Prostate gland (tissue), 2 donors: ENCODE results near the gene RAB35. TPM values are rescaled to one million over a fixed set of nuclear protein-coding genes. Genes with fewer than 3 reads are reported as not detected.

Source experiments
- DNase-seq: peaks from one replicate; pipeline ENCODE4 v3.0.0-alpha.2; 2019; ENCODE audit warnings: low spot score
- H3K27ac ChIP-seq, 2 donors: fragments of 200-600 bp; sonication (generic); 2 replicates each; pipeline ENCODE4 v1.5.1; 2017 to 2019
- H3K27me3 ChIP-seq: fragments of 200-600 bp; sonication (generic); replicated peaks from 2 replicates; pipeline ENCODE4 v1.5.1; 2019; ENCODE audit not compliant: insufficient read depth
- H3K36me3 ChIP-seq, 2 donors: fragments of 200-600 bp; sonication (generic); 1 replicate in 1 of 2; 2 replicates in 1 of 2; pipeline versions ENCODE4 v1.5.1 to v1.8.1; 2017 to 2019
- H3K4me1 ChIP-seq: fragments of 200-600 bp; sonication (generic); replicated peaks from 2 replicates; pipeline ENCODE4 v1.5.1; 2019
- H3K4me3 ChIP-seq, 2 donors: fragments of 200-600 bp; sonication (generic); 2 replicates each; pipeline ENCODE4 v1.5.1; 2017 to 2019
- H3K9me3 ChIP-seq: fragments of 200-600 bp; sonication (generic); 2 replicates; pipeline ENCODE4 v1.5.1; 2017
- CTCF ChIP-seq, 4 experiments: fragments of 200-600 bp in 2 of 4; fragments of 450-650 bp in 2 of 4; sonication (generic) in 2 of 4; IDR thresholded peaks; 1 replicate in 3 of 4; 2 replicates in 1 of 4; pipeline ENCODE4 v1.5.1; 2016 to 2019; ENCODE audit warnings: antibody characterized with exemption in 4 of 4, mild to moderate bottlenecking in 2 of 4, moderate library complexity in 2 of 4
- POLR2A ChIP-seq: fragments of 450-650 bp; IDR thresholded peaks from one replicate; pipeline ENCODE4 v1.6.1; 2016; ENCODE audit warnings: antibody characterized with exemption, mild to moderate bottlenecking
- POLR2AphosphoS5 ChIP-seq: sonication (generic); formaldehyde crosslinking; IDR thresholded peaks from one replicate; pipeline ENCODE4 v1.6.1; 2017; ENCODE audit warnings: antibody characterized with exemption
- WGBS: methylation state at CpG from one replicate; pipeline ENCODE4 v1.1.5; 2018; 5-methylcytosine and 5-hydroxymethylcytosine counted together
- intact Hi-C: fragments of 100-400 bp; cut with DNase I; formaldehyde crosslinking; loops from one replicate; pipeline ENCODE4 v1.14.2; 2022
- total RNA-seq, 2 donors: library from RNA; depleted of rRNA; stranded (reverse); fragments of >200 nt; gene quantifications; one replicate each; pipeline ENCODE4 v1.1.0, GENCODE V29; 2016

RAB35 gene
- total RNA-seq, 2 donors from 2014 or later = 26.6 to 41.1 TPM

DNA sequence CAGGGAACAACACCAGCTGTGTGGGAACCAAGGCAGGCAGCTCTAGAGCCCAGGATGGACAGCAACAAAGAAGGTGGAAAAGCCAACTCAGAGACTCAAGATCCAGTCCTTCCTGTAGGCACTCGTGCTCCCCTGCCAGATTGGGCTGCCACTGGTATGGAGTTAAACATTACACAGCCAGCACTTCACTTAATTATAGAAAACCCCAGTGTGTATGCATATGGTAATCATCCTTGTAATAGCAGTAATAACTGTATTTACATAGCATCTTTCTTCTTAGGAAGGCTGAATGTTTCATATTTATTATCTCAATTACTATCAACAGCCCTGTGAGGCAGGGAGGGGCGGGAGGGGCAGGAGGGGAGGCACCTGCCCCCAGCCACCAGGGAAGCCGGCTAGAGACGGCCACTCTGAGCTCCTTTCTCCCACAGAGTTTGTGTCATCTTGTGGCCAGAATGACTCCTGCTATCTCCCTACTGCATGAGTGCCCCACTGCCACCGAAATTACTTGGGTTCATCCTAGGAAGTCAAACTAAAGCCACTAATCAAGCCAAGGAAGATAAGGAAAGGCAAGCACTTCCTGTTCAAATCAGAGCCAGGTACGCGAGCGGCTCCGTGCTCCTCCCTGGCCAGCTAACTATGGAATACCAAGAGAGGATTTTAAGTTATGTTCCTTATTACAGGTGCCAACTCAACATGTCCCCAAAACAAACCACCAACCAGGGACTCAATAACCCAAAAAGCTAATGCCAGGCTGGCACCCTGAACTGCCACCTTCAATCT, 15.7 kb upstream of the RAB35 start:
- Histone ChIP-seq H3K9me3 (no peaks in the 10 kb centered on the region), H3K27me3 (no peaks in the 10 kb centered on the region), H3K27ac (no peak overlapping the region), H3K36me3 (peaks cover 24 to 70% of the 10 kb centered on the region in 2 donors), H3K4me3 (no peak overlapping the region), H3K4me1 (no peaks in the 10 kb centered on the region)
- intact Hi-C loops = no loop called here
- 72% methylated on average over 9 of the region's 9 CpGs for WGBS
- no peak for DNase-seq
- no peak for TF ChIP-seq CTCF (IDR thresholded peaks at IDR 0.05)
- TF ChIP-seq POLR2AphosphoS5 = no peak
- no peak for TF ChIP-seq POLR2A

- Histone ChIP-seq H3K27me3 (no peaks in the 10 kb centered on the region), H3K4me3 (no peak overlapping the region), H3K36me3 (peaks cover 19 to 62% of the 10 kb centered on the region in 2 donors), H3K27ac (no peak overlapping the region), H3K4me1 (no peaks in the 10 kb centered on the region), H3K9me3 (no peaks in the 10 kb centered on the region)
- 95% methylated on average over 15 of the region's 15 CpGs for WGBS
- intact Hi-C loops = no loop called here
- TF ChIP-seq POLR2AphosphoS5 = no peak
- TF ChIP-seq POLR2A = no peak
- no peak for TF ChIP-seq CTCF (IDR thresholded peaks at IDR 0.05)
- no peak for DNase-seq
Measured at GRCh38 chr12:120131116-120131515, 14.6 kb upstream of the RAB35 start.

- WGBS = 94% methylated on average over 6 of the region's 6 CpGs
- intact Hi-C loops = no loop called here
- no peaks in the 10 kb centered on the region for H3K9me3 ChIP-seq
- H3K27ac ChIP-seq = no peak overlapping the region
- no peak for DNase-seq
- no peak overlapping the region for H3K4me3 ChIP-seq
- H3K27me3 ChIP-seq = no peaks in the 10 kb centered on the region
- H3K36me3 ChIP-seq = peaks cover 19 to 62% of the 10 kb centered on the region in 2 donors
- no peaks in the 10 kb centered on the region for H3K4me1 ChIP-seq
- no peak for TF ChIP-seq POLR2A
- TF ChIP-seq CTCF (IDR thresholded peaks at IDR 0.05) = no peak
- TF ChIP-seq POLR2AphosphoS5 = no peak
Measured at GRCh38 chr12:120130011-120130410, 13.5 kb upstream of the RAB35 start.

- Histone ChIP-seq H3K4me1 (no peaks in the 10 kb centered on the region), H3K36me3 (peaks cover 14 to 30% of the 10 kb centered on the region in 2 donors), H3K27me3 (no peaks in the 10 kb centered on the region), H3K27ac (no peak overlapping the region), H3K4me3 (no peak overlapping the region), H3K9me3 (no peaks in the 10 kb centered on the region)
- DNase-seq = no peak
- TF ChIP-seq CTCF (IDR thresholded peaks at IDR 0.05) (no peak), POLR2AphosphoS5 (peak; percentile 14)
- 70% methylated on average over 2 of the region's 2 CpGs for WGBS
- intact Hi-C loops = no loop called here
Measured at GRCh38 chr12:120126635-120127005, 10.1 kb upstream of the RAB35 start.
